ENCODE data around the gene LMNA.
A peak's percentile ranks its signal among the peaks of the same experiment; 100 is the strongest.

LMNA gene

GRCh38 chr1:156081917-156082308 lies 32.6 kb upstream of the LMNA start:
- no peak for DNase-seq (ENCODE audit: low read depth in 3 of 3)

GRCh38 chr1:156082309-156083091 lies 32.0 kb upstream of the LMNA start, which contains the start of gene MEX3A:
TSS of gene MEX3A (minus strand) at chr1:156082465. CDS start at chr1:156081998, 467 bp downstream.
- DNase-seq (ENCODE audit: low read depth in 3 of 3): peak in 1 of 3 experiments; percentile 24

GRCh38 chr1:156083800-156084790 lies 30.4 kb upstream of the LMNA start:
- DNase-seq (ENCODE audit: low read depth in 3 of 3): no peak

- DNase-seq (ENCODE audit: low read depth in 3 of 3): no peak
Measured at GRCh38 chr1:156086256-156086662, 28.3 kb upstream of the LMNA start.

- DNase-seq (ENCODE audit: low read depth in 3 of 3): no peak
Measured at GRCh38 chr1:156089704-156090103, 24.8 kb upstream of the LMNA start.

- DNase-seq (ENCODE audit: low read depth in 3 of 3): no peak
Measured at GRCh38 chr1:156090138-156090839, 24.2 kb upstream of the LMNA start.

GRCh38 chr1:156090840-156091188 lies 23.7 kb upstream of the LMNA start:
- DNase-seq (ENCODE audit: low read depth in 3 of 3): peak; percentile 79 to 86 (median 84)

GRCh38 chr1:156091610-156092009 lies 22.9 kb upstream of the LMNA start:
- no peak for DNase-seq (ENCODE audit: low read depth in 3 of 3)

GRCh38 chr1:156095906-156096508 lies 18.5 kb upstream of the LMNA start:
- no peak for DNase-seq (ENCODE audit: low read depth in 3 of 3)

GRCh38 chr1:156096640-156097391 lies 17.7 kb upstream of the LMNA start:
- peak; percentile 64 to 78 (median 75) for DNase-seq (ENCODE audit: low read depth in 3 of 3)

GRCh38 chr1:156097499-156098178 lies 16.9 kb upstream of the LMNA start:
- DNase-seq (ENCODE audit: low read depth in 3 of 3): no peak

- DNase-seq (ENCODE audit: low read depth in 3 of 3): no peak
Measured at GRCh38 chr1:156098784-156099183, 15.7 kb upstream of the LMNA start.

- no peak for DNase-seq (ENCODE audit: low read depth in 3 of 3)
Measured at GRCh38 chr1:156099282-156099681, 15.2 kb upstream of the LMNA start.

- no peak for DNase-seq (ENCODE audit: low read depth in 3 of 3)
Measured at GRCh38 chr1:156100205-156100995, 14.1 kb upstream of the LMNA start.

GRCh38 chr1:156101880-156102279 lies 12.6 kb upstream of the LMNA start:
- no peak for DNase-seq (ENCODE audit: low read depth in 3 of 3)

GRCh38 chr1:156102633-156103511 lies 11.6 kb upstream of the LMNA start:
- no peak for DNase-seq (ENCODE audit: low read depth in 3 of 3)

- no peak for DNase-seq (ENCODE audit: low read depth in 3 of 3)
Measured at GRCh38 chr1:156103521-156103947, 11.0 kb upstream of the LMNA start.

- no peak for DNase-seq (ENCODE audit: low read depth in 3 of 3)
Measured at GRCh38 chr1:156104065-156104810, 10.3 kb upstream of the LMNA start.
